ENCODE data around the gene CLDN10.

DNA sequence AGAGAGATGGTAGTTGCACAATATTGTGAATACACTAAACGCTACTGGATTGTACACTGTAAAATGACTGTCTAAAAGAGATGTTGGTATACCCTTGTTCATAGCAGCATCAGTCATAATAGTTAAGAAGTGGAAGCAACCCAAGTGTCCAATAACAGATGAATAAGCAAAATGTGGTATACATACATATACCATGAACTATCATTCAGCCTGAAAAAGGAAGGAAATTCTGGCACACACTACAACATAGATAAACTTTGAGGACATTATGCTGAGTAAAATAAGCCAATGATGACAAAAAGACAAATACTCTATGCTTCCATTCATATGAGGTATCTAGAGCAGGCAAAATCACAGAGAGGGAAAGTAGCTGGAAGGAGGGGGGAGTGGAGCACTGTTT, 76.0 kb downstream of the CLDN10 start:
- TF ChIP-seq, protein P1, sequence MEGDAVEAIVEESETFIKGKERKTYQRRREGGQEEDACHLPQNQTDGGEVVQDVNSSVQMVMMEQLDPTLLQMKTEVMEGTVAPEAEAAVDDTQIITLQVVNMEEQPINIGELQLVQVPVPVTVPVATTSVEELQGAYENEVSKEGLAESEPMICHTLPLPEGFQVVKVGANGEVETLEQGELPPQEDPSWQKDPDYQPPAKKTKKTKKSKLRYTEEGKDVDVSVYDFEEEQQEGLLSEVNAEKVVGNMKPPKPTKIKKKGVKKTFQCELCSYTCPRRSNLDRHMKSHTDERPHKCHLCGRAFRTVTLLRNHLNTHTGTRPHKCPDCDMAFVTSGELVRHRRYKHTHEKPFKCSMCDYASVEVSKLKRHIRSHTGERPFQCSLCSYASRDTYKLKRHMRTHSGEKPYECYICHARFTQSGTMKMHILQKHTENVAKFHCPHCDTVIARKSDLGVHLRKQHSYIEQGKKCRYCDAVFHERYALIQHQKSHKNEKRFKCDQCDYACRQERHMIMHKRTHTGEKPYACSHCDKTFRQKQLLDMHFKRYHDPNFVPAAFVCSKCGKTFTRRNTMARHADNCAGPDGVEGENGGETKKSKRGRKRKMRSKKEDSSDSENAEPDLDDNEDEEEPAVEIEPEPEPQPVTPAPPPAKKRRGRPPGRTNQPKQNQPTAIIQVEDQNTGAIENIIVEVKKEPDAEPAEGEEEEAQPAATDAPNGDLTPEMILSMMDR (IDR thresholded peaks at IDR 0.05; ENCODE audit: poor library complexity), result no peak
- no peak for TF ChIP-seq EZH2phosphoT487 (IDR thresholded peaks at IDR 0.05; ENCODE audit: low read depth, severe bottlenecking, unreplicated experiment)
